DOHH2 (cell line): ENCODE measurements around the gene TDRD10.

ENCODE experiments used
- EZH2phosphoT487 ChIP-seq: fragments of 200-600 bp; sonication (generic); IDR thresholded peaks from 2 replicates; pipeline ENCODE4 v1.6.1; 2017; ENCODE audit warnings: borderline replicate concordance, mild to moderate bottlenecking, antibody characterized with exemption, low read length, moderate library complexity, mixed read lengths
- TF ChIP-seq, protein P1 (sequence below): fragments of 200-600 bp; sonication (generic); IDR thresholded peaks from one replicate; pipeline ENCODE4 v1.5.1; 2014; ENCODE audit warnings: antibody characterized with exemption, mild to moderate bottlenecking, low read depth, low read length; ENCODE audit not compliant: poor library complexity, severe bottlenecking

DNA sequence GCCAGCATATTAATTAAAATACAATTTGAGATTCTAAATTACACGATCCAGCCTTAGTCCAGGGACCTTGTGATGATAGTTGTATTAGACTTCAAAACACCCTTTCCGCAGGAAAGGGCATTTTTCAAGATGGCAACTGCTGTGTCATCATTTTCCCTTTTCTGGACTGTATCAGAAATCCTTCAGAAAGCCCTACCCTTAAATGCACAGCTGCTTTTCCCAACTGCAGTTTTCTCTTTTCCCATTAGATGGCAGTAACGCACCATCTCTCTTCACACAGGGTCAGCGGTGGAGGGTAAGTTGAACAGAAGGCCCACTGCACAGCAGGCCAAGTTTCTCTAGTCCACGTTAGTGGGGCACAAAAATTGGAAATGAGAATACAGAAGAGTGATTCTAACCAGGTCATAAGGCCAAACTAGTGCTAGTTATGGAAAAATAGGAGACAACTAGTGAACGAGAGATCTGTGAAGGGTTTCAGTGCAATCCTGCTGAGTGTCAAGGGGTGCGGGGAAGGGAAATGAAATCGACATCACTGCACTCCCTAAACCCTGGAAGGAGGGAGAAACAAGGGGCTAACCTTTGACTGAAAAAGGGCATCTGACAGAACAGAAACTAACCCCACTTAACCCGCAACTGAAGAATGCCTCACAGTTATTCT is 22.1 kb upstream of the TDRD10 start:
- no peak for TF ChIP-seq EZH2phosphoT487
- TF ChIP-seq, protein P1, sequence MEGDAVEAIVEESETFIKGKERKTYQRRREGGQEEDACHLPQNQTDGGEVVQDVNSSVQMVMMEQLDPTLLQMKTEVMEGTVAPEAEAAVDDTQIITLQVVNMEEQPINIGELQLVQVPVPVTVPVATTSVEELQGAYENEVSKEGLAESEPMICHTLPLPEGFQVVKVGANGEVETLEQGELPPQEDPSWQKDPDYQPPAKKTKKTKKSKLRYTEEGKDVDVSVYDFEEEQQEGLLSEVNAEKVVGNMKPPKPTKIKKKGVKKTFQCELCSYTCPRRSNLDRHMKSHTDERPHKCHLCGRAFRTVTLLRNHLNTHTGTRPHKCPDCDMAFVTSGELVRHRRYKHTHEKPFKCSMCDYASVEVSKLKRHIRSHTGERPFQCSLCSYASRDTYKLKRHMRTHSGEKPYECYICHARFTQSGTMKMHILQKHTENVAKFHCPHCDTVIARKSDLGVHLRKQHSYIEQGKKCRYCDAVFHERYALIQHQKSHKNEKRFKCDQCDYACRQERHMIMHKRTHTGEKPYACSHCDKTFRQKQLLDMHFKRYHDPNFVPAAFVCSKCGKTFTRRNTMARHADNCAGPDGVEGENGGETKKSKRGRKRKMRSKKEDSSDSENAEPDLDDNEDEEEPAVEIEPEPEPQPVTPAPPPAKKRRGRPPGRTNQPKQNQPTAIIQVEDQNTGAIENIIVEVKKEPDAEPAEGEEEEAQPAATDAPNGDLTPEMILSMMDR: peak; percentile 93
